ENCODE measurements around the gene EGR4.

DNA sequence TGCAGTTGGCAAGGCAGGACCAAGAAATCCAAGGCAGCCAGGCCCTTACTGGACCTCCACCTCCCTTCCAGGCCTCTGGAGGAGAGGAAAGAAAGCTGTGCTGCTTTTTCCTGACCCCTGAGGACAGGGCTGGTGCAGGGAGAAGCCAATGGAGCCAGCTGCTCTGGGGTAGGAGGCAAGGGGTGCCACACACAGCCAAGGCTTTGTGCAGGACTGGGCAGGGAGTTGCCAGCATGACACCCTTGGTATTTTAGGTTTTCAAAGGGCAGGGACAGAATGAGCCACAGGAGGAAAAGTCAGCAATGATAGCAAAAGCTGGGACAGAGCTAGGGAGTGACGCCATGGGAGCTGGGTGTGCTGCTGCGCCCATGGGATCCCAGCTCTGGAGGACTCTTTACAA is 36.3 kb downstream of the EGR4 start:
- no peak for TF ChIP-seq ZNF565 (CRISPR knock-in tag; conservative IDR thresholded peaks at IDR 0.05; ENCODE audit: low read depth)
- no peak for TF ChIP-seq SNAI2 (CRISPR knock-in tag; IDR thresholded peaks at IDR 0.05)
- TF ChIP-seq ZFP3 (CRISPR knock-in tag; IDR thresholded peaks at IDR 0.05): no peak
- TF ChIP-seq, protein P1, sequence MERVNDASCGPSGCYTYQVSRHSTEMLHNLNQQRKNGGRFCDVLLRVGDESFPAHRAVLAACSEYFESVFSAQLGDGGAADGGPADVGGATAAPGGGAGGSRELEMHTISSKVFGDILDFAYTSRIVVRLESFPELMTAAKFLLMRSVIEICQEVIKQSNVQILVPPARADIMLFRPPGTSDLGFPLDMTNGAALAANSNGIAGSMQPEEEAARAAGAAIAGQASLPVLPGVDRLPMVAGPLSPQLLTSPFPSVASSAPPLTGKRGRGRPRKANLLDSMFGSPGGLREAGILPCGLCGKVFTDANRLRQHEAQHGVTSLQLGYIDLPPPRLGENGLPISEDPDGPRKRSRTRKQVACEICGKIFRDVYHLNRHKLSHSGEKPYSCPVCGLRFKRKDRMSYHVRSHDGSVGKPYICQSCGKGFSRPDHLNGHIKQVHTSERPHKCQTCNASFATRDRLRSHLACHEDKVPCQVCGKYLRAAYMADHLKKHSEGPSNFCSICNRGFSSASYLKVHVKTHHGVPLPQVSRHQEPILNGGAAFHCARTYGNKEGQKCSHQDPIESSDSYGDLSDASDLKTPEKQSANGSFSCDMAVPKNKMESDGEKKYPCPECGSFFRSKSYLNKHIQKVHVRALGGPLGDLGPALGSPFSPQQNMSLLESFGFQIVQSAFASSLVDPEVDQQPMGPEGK (CRISPR knock-in tag; IDR thresholded peaks at IDR 0.05; ENCODE audit: borderline replicate concordance): no peak
- no peak for TF ChIP-seq TOX (CRISPR knock-in tag; IDR thresholded peaks at IDR 0.05; ENCODE audit: borderline replicate concordance)
- no peak for TF ChIP-seq ZFP30 (CRISPR knock-in tag; IDR thresholded peaks at IDR 0.05)
- no peak for TF ChIP-seq BACH2 (CRISPR knock-in tag; IDR thresholded peaks at IDR 0.05; ENCODE audit: borderline replicate concordance)
- no peak for TF ChIP-seq GLIS3 (CRISPR knock-in tag; IDR thresholded peaks at IDR 0.05)
- TF ChIP-seq RARB (CRISPR knock-in tag; IDR thresholded peaks at IDR 0.05): no peak
- no peak for TF ChIP-seq TCF4 (CRISPR knock-in tag; IDR thresholded peaks at IDR 0.05; ENCODE audit: borderline replicate concordance)
- no peak for TF ChIP-seq ZNF70 (CRISPR knock-in tag; IDR thresholded peaks at IDR 0.05)
